ENCODE data around the gene B3GAT3.

Gene B3GAT3

GRCh38 chr11:62615521-62615920 lies 6.3 kb downstream of the B3GAT3 start:
- H3K4me3 ChIP-seq (ENCODE audit: low read depth, low read length): no peak overlapping the region
- H3K36me3 ChIP-seq (ENCODE audit: control insufficient read depth in 2 of 2, insufficient read depth in 1 of 2, low read length in 2 of 2): peaks cover 0 to 35% of the 10 kb centered on the region in 2 experiments; a peak in 2 of 3 replicates
- TF ChIP-seq HIC1 (tag by site-specific recombination; IDR thresholded peaks at IDR 0.05) (no peak), ZNF580 (tag by site-specific recombination; IDR thresholded peaks at IDR 0.05) (no peak), ZNF518A (tag by site-specific recombination; conservative IDR thresholded peaks at IDR 0.05; ENCODE audit: low read depth) (no peak), ZNF391 (tag by site-specific recombination; IDR thresholded peaks at IDR 0.05; ENCODE audit: borderline replicate concordance, low read depth) (no peak), ZNF785 (tag by site-specific recombination; IDR thresholded peaks at IDR 0.05) (no peak), ZNF239 (tag by site-specific recombination; IDR thresholded peaks at IDR 0.05) (no peak), ZNF223 (tag by site-specific recombination; IDR thresholded peaks at IDR 0.05) (no peak), ZSCAN18 (tag by site-specific recombination; IDR thresholded peaks at IDR 0.05) (no peak), ZNF18 (tag by site-specific recombination; IDR thresholded peaks at IDR 0.05) (no peak), ZNF776 (tag by site-specific recombination; IDR thresholded peaks at IDR 0.05; ENCODE audit: borderline replicate concordance) (no peak), BCL6B (tag by site-specific recombination; IDR thresholded peaks at IDR 0.05) (no peak), ZNF19 (tag by site-specific recombination; IDR thresholded peaks at IDR 0.05; ENCODE audit: low read depth) (no peak), ZNF654 (tag by site-specific recombination; IDR thresholded peaks at IDR 0.05; ENCODE audit: low read depth) (no peak), ZNF221 (tag by site-specific recombination; IDR thresholded peaks at IDR 0.05; ENCODE audit: borderline replicate concordance) (no peak), ZBTB11 (tag by site-specific recombination; conservative IDR thresholded peaks at IDR 0.05; ENCODE audit: low read depth) (no peak), ZFP69B (tag by site-specific recombination; IDR thresholded peaks at IDR 0.05) (no peak), MEIS1 (CRISPR knock-in tag; IDR thresholded peaks at IDR 0.05; ENCODE audit: borderline replicate concordance) (no peak), ZNF610 (tag by site-specific recombination; IDR thresholded peaks at IDR 0.05; ENCODE audit: borderline replicate concordance) (no peak), ZFHX2 (tag by site-specific recombination; conservative IDR thresholded peaks at IDR 0.05) (no peak), ZNF544 (tag by site-specific recombination; IDR thresholded peaks at IDR 0.05) (no peak)
- H3K4me1 ChIP-seq (ENCODE audit: control insufficient read depth, insufficient read depth, low read length): no peaks in the 10 kb centered on the region
- H3K27ac ChIP-seq (ENCODE audit: extremely low read depth, low read depth, low read length): no peak overlapping the region
- ChIA-PET CTCF (no interaction called here), POLR2A (interaction anchor here (0.6 to 1.4 kb wide), 2 partner anchors 24 to 25 kb away, joined by 3 to 7 read pairs; partner anchors contain the start of gene TUT1)
- H3K9me3 ChIP-seq (ENCODE audit: control insufficient read depth, insufficient read depth, low read depth, low read length): no peaks in the 10 kb centered on the region
